Measurements from ENCODE around the gene SPNS2. TPM values are rescaled to one million over a fixed set of nuclear protein-coding genes. Genes with fewer than 3 reads are reported as not detected.

The SPNS2 gene
- total and polyA plus RNA-seq, 2 experiments from 2014 or later = 0.29 TPM; not detected in 1

DNA sequence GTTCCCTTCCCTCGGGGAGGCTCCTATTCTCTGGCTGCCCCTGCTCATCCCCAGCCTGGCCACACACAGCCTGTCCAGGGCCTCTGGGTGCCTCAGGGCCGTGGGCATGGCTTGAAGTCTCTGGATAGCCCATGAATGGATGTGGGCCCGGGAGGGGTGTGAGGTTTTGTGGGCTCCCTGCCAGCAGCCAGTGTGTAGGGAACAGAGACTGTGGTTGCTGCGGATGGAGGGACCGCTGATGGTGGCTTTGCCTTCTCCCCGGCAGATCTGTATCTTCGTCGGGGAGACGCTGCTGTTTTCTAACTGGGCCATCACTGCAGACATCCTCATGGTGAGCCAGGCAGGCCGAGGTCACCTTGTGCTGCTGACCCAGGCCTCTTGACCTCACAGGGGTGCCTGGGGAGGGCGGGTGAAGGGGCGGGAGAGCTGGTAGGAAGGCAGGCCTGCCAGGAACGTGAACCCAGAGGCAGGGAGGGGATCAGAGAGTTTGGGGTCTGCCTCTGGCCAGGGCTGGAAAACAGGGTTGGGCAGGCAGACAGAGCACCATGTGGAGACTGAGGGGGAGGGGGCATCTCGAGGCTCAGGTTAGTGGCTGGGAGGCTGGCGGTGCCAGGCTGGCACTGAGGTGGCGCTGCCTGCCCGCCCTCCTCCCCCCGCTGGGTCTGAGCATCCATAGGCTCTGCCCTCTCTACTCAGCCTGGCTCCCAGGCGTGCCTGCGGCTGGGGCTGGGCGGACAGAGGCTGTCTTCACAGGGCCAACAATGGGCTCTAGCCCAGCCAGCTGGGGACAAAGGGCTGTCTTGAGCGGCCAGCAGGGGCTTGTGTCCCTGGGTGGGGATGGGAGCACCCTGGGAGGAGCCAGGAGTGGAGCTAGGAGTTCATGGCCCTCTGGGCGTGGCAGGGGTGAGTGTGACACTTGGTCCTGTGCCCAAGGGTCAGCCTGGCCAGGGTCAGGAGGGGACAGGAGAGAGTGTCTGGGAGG is 35.1 kb downstream of the SPNS2 start:
- H3K9me2 ChIP-seq (ENCODE audit: insufficient read depth) = no peaks in the 10 kb centered on the region
- H3F3A ChIP-seq (ENCODE audit: insufficient read depth) = no peaks in the 10 kb centered on the region
- H2AFZ ChIP-seq = no peak overlapping the region
- H3K9me3 ChIP-seq (ENCODE audit: low read depth) = no peaks in the 10 kb centered on the region
- WGBS, 2 experiments (ENCODE audit: low coverage in 1 of 2, low lambda C conversion rate in 2 of 2, missing lambda C conversion rate in 2 of 2) = 63 to 65% methylated on average over 19 to 23 of the region's 23 CpGs
- no peaks in the 10 kb centered on the region for H3K36me3 ChIP-seq (ENCODE audit: low read depth)
- H3K4me2 ChIP-seq (ENCODE audit: unreplicated experiment) = no peak overlapping the region
- H3K9ac ChIP-seq = no peak overlapping the region
- DNase-seq = peak; percentile 16
- in situ Hi-C loops (cut with MboI) = no loop called here
- H4K20me1 ChIP-seq (ENCODE audit: insufficient read depth) = no peaks in the 10 kb centered on the region
- TF ChIP-seq EZH2phosphoT487 (IDR thresholded peaks at IDR 0.05; ENCODE audit: insufficient read depth, low read depth) (no peak), EZH2 (IDR thresholded peaks at IDR 0.05; ENCODE audit: insufficient read depth, poor library complexity, severe bottlenecking) (no peak)
- H3K4me3 ChIP-seq = no peak overlapping the region
- no peak overlapping the region for H3K27ac ChIP-seq
- no peaks in the 10 kb centered on the region for H3K79me2 ChIP-seq (ENCODE audit: insufficient read depth)
- H3K27me3 ChIP-seq (replicated peaks; ENCODE audit: insufficient read depth) = no peaks in the 10 kb centered on the region
- no peaks in the 10 kb centered on the region for H3K4me1 ChIP-seq (ENCODE audit: insufficient read depth)

DNA sequence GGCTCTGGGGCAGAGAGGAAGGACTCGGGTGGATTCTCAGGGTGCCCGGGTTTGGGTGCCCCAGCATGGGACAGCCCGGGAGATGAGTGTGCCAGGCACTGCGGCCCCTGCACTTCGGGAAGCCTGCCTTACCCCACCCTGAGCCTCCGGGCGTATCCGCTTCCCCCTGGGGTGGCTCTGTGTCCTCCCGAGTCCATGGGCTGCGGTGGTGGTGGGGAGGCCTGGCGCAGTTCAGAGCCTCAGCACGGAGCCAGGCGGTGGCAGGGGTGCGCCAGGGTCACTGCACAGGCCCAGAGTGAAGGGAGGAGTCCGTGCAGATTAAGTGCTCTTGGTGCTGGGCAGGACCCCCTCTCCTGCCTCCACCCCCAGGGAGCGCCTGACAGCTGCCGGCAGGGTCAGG is 35.8 kb downstream of the SPNS2 start:
- WGBS, 2 experiments (ENCODE audit: low coverage in 1 of 2, low lambda C conversion rate in 2 of 2, missing lambda C conversion rate in 2 of 2) = 72 to 75% methylated on average over 15 to 16 of the region's 17 CpGs
- H3K9ac ChIP-seq = no peak overlapping the region

DNA sequence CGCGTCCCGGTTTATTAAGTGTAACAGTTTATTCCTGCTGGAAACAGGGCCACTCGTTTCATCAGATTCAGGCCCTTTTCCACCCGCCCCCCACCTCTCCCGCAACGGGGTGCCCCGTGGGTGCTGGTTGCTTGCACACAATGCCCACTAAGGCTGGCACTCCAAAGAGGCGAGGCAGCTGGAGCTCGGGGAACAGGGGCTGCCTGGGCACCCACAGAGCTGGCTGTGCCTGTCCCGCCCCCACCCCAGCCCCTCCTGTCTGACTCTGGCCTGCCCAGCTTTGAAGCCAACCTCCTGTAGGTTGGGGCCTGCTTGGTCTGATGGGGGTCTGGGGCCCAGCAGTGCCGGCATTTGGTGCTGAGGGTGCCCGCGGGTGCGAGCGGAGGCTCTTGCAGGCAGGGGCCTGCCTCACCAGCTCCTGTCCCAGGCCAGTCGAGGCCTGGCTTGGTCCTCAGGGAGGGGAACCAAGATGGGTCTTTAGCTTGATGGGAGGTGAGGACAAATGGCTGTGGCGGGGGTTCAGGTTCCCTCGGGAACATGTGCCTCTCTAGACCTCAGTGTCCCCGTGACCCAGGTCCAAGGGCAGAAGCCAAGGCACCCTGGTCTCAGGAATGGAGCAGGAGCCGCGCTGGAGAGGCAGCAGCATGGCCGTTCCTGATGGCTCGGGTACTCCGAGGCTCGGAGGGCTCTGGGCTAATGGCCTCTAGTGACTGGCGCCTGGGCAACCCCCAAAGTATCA is 36.4 kb downstream of the SPNS2 start:
- TF ChIP-seq EZH2phosphoT487 (IDR thresholded peaks at IDR 0.05; ENCODE audit: insufficient read depth, low read depth) = no peak
- no peak for TF ChIP-seq EZH2 (IDR thresholded peaks at IDR 0.05; ENCODE audit: insufficient read depth, poor library complexity, severe bottlenecking)
- in situ Hi-C loops (cut with MboI) = no loop called here
- Histone ChIP-seq H3K4me3 (no peak overlapping the region), H3K9ac (no peak overlapping the region), H3K4me1 (ENCODE audit: insufficient read depth) (no peaks in the 10 kb centered on the region), H4K20me1 (ENCODE audit: insufficient read depth) (no peaks in the 10 kb centered on the region), H3K27ac (no peak overlapping the region), H2AFZ (no peak overlapping the region), H3K9me2 (ENCODE audit: insufficient read depth) (no peaks in the 10 kb centered on the region), H3K79me2 (ENCODE audit: insufficient read depth) (no peaks in the 10 kb centered on the region), H3K4me2 (ENCODE audit: unreplicated experiment) (no peak overlapping the region), H3K9me3 (ENCODE audit: low read depth) (no peaks in the 10 kb centered on the region), H3F3A (ENCODE audit: insufficient read depth) (no peaks in the 10 kb centered on the region), H3K36me3 (ENCODE audit: low read depth) (no peaks in the 10 kb centered on the region), H3K27me3 (replicated peaks; ENCODE audit: insufficient read depth) (no peaks in the 10 kb centered on the region)
- no peak for DNase-seq
- 73 to 76% methylated on average over 19 to 27 of the region's 27 CpGs for WGBS, 2 experiments (ENCODE audit: low coverage in 1 of 2, low lambda C conversion rate in 2 of 2, missing lambda C conversion rate in 2 of 2)

More for the DNA sequence above, 35.8 kb downstream of the SPNS2 start:
- no peaks in the 10 kb centered on the region for H3F3A ChIP-seq (ENCODE audit: insufficient read depth)
- H3K79me2 ChIP-seq (ENCODE audit: insufficient read depth) = no peaks in the 10 kb centered on the region
- H3K9me2 ChIP-seq (ENCODE audit: insufficient read depth) = no peaks in the 10 kb centered on the region
- H2AFZ ChIP-seq = no peak overlapping the region
- no peak for TF ChIP-seq EZH2 (IDR thresholded peaks at IDR 0.05; ENCODE audit: insufficient read depth, poor library complexity, severe bottlenecking)
- TF ChIP-seq EZH2phosphoT487 (IDR thresholded peaks at IDR 0.05; ENCODE audit: insufficient read depth, low read depth) = no peak
- no peaks in the 10 kb centered on the region for H3K9me3 ChIP-seq (ENCODE audit: low read depth)
- H3K36me3 ChIP-seq (ENCODE audit: low read depth) = no peaks in the 10 kb centered on the region
- no peaks in the 10 kb centered on the region for H3K4me1 ChIP-seq (ENCODE audit: insufficient read depth)
- no peaks in the 10 kb centered on the region for H3K27me3 ChIP-seq (replicated peaks; ENCODE audit: insufficient read depth)
- no peak overlapping the region for H3K27ac ChIP-seq
- H3K4me3 ChIP-seq = no peak overlapping the region
- no peak for DNase-seq
- H3K4me2 ChIP-seq (ENCODE audit: unreplicated experiment) = no peak overlapping the region
- H4K20me1 ChIP-seq (ENCODE audit: insufficient read depth) = no peaks in the 10 kb centered on the region
- in situ Hi-C loops (cut with MboI) = no loop called here

DNA sequence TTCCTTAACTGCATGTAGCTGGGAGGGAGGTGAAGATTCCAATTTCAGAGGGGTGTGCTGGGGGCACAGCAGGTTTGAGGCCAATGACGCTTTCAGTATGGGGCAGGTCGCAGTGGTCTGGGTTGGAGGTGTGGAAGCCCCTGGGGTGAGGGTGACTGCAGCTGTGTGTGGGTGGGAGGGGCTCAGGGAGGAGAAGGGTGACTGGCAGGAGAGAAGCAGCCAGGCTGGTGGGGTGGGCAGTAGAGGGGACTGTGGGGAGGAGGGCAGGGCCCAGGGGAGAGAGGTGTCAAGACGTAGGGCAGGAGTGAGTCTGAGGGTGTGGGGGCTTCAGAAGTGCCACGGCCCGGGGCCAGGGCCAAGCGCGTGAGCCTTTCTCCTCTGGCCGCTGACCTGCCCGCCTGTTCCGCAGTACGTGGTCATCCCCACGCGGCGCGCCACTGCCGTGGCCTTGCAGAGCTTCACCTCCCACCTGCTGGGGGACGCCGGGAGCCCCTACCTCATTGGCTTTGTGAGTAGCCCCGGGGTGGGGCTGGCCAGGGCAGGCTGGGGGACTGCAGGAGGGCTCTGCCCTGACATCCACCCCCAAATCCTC is 37.1 kb downstream of the SPNS2 start:
- no peak overlapping the region for H3K4me3 ChIP-seq
- H3K79me2 ChIP-seq (ENCODE audit: insufficient read depth) = no peaks in the 10 kb centered on the region
- no peak overlapping the region for H3K27ac ChIP-seq
- no peak overlapping the region for H3K4me2 ChIP-seq (ENCODE audit: unreplicated experiment)
- no peaks in the 10 kb centered on the region for H4K20me1 ChIP-seq (ENCODE audit: insufficient read depth)
- no peak overlapping the region for H2AFZ ChIP-seq
- in situ Hi-C loops (cut with MboI) = no loop called here
- 67 to 74% methylated on average over 3 to 19 of the region's 19 CpGs for WGBS, 2 experiments (ENCODE audit: low coverage in 1 of 2, low lambda C conversion rate in 2 of 2, missing lambda C conversion rate in 2 of 2)
- TF ChIP-seq EZH2 (IDR thresholded peaks at IDR 0.05; ENCODE audit: insufficient read depth, poor library complexity, severe bottlenecking) (no peak), EZH2phosphoT487 (IDR thresholded peaks at IDR 0.05; ENCODE audit: insufficient read depth, low read depth) (no peak)
- no peaks in the 10 kb centered on the region for H3K9me2 ChIP-seq (ENCODE audit: insufficient read depth)
- H3K9me3 ChIP-seq (ENCODE audit: low read depth) = no peaks in the 10 kb centered on the region
- no peaks in the 10 kb centered on the region for H3K27me3 ChIP-seq (replicated peaks; ENCODE audit: insufficient read depth)
- no peaks in the 10 kb centered on the region for H3F3A ChIP-seq (ENCODE audit: insufficient read depth)
- no peaks in the 10 kb centered on the region for H3K36me3 ChIP-seq (ENCODE audit: low read depth)
- H3K9ac ChIP-seq = no peak overlapping the region
- DNase-seq = no peak
- no peaks in the 10 kb centered on the region for H3K4me1 ChIP-seq (ENCODE audit: insufficient read depth)

Data from GM23248 (cell line).